HG03103 (cell line): Measurements from ENCODE around the gene HOXB7.

Experiments used
- ATAC-seq: cut with Tn5 transposase; IDR thresholded peaks from one replicate; pipeline ENCODE4 v1.9.1; 2021; ENCODE audit warnings: low read depth; ENCODE audit not compliant: unreplicated experiment

HOXB7 gene

DNA sequence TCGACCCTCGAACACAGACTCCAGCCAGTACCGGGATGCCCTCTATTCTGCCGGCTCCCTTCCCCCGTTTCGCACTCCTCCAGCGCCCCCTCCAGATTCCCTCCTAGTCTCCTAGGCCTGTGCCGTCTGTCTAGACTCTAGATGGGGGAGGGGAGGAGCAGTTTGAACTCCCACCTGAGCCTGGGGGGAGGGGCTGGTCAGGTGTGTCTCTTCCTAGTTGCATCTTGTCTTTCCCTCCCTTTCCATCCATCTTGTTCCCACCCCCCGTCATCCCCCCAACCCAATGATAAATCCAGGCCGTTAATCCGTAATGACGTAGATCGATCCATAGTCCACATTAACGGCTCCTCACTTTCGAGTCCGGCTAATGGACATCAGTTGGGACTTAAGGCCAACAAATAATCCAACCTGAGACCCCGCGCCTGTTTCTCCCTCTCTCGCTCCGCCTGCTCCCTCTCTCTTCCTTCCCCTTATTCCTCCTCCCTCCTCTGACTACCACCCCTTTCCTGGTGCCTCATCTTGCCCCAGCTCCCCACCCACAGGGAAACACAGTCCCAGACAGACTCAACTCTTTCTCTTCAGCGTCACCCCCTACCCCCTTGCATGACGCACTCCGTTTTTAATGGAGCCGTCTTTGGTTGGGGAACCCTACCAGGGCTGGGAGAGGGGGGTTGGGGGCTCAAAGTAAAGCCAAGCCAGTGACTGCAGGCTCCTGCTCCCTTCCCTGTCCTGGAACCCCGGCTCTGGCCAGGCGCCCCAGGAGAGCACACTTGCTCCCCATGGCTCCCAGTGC lies 13.9 kb downstream of the HOXB7 start:
- no peak for ATAC-seq

DNA sequence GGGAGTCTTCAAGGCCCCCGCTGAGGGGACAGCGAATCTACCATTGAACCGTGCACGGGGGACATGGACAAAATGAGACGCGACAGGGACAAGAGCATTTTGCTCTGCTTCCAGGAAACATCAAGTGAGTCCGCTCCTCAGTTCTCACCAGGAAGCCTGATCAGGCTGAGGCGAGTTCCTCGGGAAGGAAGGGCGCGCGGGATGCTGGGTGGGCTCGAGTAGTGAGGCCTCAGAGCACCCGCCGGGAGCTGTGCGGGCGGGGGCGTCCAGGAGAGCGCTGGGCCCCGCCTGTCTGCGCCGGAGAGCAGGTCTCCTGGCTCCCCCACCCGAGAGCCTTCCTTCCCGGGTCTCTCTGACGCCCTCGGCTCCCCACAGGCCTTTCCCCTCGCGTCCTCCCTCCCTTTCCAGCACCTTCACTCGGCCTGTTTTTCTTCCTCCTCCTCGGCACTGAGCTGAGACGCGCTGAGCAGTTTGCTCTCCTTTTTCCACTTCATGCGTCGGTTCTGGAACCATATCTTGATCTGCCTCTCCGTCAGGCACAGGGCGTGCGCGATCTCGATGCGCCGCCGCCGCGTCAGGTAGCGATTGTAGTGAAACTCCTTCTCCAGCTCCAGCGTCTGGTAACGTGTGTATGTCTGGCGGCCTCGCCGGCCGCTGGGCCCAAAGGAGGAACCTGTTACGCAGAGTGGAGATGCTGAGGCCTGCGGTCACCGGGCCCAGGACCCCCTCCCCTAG lies 14.7 kb downstream of the HOXB7 start:
- ATAC-seq, result no peak

- no peak for ATAC-seq
Measured at GRCh38 chr17:48595278-48595999, 15.4 kb downstream of the HOXB7 start.

DNA sequence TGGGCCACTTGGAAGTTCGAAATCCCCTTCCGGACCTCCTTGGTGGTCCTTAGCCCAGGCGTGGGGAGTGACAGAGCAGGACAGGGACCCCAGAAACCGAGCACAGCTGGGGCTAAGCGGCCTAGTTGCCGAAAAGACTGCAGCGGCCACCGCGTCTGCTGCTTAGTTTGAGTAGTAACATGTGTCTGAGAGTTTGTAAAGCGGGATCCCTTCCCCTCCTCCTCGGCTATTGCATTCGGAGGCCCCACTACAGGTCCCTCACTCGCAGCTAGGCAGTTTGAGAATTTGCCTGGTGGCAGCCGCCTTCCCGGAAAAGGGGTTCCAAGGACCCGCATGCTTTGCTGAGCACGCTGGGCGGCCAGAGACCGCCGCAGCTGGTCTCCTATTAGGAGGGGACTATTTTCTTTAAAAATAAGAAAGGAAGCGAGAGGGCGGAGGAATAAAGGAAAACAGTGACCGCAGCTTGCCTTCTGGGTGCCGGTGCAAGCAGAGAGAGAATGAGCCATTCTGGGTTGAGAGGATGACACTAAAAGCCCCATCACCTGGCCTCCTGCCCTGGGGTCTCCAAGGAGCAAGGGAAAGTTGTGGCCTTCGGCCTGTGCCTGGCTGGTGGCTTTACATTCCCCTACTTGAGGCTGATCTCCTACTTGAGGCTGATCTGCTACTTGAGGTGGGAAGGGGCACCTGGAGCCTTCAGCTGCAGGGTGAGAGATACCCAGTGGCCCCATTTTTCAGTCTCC lies 16.1 kb downstream of the HOXB7 start:
- no peak for ATAC-seq

GRCh38 chr17:48593840-48594537 lies 16.8 kb downstream of the HOXB7 start:
- ATAC-seq, result no peak

DNA sequence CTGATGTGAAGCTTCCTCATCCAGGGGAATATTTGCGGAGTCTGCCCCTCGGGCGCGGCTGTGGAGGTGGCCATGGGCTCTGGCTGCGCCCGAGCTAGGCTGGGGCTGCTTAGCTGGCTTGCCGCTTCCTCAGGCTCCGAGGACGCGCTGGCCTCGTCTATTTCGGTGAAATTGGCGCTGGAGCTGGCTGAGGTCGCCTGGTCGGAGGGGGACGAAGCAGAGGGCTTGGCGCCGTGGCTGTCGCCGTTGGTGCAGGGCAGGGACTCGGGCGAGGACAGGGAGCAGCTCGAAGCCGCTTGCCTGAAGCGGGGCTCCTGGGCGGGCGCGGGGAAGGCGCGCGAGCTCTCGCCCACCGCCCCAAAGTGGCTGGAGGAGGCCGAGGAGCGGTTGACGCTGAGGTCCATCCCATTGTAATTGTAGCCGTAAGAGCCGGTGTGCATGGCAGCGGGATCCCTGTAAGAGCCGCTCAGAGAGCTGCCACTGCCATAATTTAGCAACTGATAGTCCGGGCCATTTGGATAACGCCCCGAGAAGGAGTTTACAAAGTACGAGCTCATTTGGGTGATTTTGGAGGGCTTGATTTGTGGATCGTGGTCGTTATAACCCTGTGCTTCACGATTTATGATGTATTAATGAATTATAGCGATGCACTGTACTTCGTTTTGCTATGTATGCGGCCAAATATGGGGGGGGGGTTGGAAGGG lies 17.5 kb downstream of the HOXB7 start, which contains the start of gene HOXB5:
Gene HOXB5 (minus strand): TSS at position 654 of the 704 bp plus-strand sequence. CDS start 97 bp downstream, at position 557.
- no peak for ATAC-seq

GRCh38 chr17:48592577-48592976 lies 18.2 kb downstream of the HOXB7 start:
- ATAC-seq, result no peak

DNA sequence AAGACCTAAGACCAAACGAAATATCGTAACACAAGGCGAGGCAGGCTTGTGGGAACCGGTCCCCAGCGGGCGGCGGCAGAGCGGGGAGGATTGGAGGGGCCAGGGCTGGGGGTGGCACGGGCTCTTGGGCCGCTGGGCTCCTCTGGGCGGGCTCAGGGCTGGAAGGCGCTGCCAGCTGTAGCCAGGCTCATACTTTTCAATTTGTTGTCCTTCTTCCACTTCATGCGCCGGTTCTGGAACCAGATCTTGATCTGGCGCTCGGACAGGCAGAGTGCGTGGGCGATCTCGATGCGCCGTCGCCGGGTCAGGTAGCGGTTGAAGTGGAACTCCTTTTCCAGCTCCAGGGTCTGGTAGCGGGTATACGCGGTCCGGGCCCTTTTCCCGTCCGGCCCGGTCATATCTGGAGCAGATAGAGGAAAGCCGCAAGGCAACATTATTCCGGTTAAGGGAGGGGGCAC lies 18.7 kb downstream of the HOXB7 start:
- no peak for ATAC-seq

DNA sequence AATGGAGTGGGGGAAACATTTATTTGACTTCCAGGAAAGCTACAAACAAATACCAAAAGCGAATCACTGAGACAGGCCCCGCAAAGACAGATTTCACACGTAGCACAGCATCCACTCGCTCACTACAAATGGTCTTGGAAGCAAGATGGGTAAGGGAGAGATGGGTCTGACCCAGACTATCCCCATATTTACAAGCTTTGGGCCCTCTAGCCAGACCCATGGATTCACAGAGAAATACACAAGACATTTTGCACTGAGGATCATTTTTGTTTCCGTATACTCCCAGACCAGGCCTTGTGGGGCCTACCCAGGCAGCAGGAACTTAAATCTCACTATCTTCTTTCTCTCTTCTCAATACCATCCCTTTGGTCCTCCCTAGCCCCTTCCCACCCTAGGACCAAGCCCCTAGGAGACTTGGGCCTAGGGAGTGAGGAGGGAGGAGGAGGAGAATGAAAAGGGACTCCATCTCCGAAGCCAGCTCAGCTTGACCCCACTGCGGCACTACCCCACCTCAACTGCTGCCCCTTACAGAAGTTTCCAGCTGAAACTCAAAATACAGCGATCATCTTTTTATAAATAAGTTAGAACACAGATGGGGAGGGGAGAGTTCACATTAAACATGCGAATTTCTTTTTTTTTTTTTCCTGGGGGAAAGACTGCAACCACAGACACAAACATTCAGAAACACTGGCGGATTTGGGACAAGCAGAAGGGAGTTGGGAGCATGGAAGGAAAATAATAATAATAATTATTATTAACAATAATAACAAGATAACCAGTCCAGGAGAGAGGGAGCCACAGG lies 19.4 kb downstream of the HOXB7 start:
- ATAC-seq, result no peak

GRCh38 chr17:48590607-48591161 lies 20.1 kb downstream of the HOXB7 start:
- ATAC-seq, result no peak

DNA sequence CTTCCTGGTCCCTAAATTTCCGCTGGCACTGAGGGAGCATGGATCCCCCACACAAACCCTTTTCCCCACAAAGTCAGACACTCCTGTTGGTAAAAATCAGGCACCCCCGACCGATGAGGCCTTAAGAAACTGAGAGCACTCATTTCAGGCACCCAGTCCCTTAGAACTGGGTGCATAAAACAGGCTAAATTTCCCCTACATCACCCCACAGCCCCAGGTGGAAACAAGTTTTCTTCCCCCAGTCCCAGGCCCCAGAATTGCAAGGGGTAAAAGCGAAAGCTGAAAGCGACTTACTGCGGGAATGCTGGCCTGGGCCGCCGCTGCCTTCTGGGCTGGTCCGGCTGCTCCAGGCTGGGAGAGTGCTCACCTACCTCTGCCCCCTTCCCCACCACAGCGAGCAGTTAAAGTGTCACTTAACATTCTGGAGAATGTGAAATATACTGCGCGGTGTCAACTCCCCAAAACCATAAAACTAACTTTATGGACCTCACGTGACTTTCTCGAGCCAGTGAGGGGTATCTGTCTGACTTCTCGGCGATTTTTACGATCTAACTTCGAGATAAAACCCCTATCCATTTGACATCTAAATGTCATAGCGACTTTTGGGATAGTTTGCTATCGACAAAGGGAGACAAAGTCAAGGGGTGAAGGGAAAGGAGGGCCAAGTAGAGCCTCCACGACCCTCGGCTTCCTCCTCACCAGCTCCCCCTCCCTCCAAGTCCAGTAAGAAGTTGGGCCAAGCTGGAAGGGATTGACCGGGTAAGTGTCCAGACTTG lies 20.8 kb downstream of the HOXB7 start, which contains the start of gene HOXB3:
Gene HOXB3 (minus strand): TSS at position 411 of the 776 bp plus-strand sequence. CDS start 37,767 bp downstream, outside the sequence.
- ATAC-seq, result no peak

- no peak for ATAC-seq
Measured at GRCh38 chr17:48589060-48589830, 21.6 kb downstream of the HOXB7 start.

DNA sequence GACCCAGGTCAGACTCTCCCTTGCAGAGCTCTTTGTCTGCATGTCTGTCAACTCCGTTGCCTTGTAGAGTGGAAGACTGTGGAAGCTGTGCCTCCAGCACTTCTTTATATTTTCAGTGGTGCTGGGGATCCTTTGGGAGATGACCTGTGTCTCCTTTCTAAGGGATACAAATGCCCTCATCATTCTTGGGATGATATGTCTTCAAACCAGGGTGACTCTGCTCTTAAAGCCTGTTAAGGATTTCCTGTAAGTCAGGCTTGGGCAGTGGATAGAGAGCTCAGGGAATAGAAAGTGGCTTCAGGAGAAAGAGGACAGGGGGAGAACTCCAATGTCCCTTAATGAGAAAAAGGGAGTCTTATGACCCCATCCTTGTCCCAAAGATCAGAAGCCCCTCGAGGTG lies 22.3 kb downstream of the HOXB7 start:
- ATAC-seq, result no peak

DNA sequence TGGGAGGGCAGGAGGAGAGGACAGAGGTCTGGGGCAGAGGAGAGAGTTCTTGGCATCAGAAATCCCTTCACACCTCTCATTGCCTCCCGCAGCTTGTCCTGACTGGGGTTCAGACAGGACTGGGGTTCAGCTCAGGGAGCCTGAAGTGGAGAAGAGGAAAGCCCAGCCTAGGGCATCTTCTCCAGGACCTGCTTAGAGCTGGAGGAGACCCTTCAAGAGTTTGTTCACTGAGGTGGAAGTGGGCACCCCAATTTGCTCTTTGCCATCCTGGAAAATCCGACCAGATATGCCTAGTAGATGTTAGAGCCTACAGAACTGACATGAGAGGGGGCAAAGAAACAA lies 22.8 kb downstream of the HOXB7 start:
- no peak for ATAC-seq

DNA sequence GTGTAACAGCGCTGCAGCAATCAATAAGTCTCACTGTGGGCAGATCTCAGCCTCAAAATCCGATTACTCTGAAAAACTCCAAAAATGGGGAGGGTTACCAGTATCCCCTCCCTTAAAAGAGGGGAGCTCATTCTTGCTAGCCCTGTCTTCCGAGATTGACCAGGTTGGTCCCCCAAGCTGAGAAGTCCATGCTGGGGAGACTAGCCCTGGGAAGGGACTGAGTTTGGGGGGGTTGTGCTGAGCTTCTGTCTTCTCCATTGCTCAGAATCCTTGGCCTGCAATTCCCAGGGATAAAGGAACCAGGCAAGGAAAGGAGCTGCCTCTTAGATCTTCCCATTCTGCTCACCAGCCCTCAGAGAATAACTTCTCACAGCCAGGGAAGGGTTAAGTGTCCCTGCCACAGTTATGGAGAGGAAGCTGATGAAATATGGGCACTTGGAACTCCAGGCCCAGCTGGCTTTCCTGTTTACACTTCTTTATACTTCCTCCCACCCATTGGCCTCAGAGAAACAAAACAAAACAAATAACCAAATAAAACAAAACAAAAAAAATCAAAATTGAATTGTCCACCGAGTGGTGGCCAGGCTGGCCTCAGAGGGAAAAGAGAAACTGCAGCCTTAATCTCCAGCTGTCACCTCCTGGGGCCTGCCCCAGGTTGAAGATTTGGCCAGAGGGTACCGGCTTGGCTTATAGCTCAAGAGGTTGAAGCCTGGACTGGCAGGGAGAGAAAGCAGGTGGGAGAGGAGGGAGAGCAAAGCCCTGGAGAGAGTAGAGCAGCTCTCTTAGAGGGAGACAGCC lies 23.3 kb downstream of the HOXB7 start:
- no peak for ATAC-seq
